ENCODE data around the gene CHPF. TPM values are rescaled to one million over a fixed set of nuclear protein-coding genes. Genes with fewer than 3 reads are reported as not detected.

The CHPF gene
- total RNA-seq, 2 experiments from 2014 or later: 6.5 to 7.1 TPM

DNA sequence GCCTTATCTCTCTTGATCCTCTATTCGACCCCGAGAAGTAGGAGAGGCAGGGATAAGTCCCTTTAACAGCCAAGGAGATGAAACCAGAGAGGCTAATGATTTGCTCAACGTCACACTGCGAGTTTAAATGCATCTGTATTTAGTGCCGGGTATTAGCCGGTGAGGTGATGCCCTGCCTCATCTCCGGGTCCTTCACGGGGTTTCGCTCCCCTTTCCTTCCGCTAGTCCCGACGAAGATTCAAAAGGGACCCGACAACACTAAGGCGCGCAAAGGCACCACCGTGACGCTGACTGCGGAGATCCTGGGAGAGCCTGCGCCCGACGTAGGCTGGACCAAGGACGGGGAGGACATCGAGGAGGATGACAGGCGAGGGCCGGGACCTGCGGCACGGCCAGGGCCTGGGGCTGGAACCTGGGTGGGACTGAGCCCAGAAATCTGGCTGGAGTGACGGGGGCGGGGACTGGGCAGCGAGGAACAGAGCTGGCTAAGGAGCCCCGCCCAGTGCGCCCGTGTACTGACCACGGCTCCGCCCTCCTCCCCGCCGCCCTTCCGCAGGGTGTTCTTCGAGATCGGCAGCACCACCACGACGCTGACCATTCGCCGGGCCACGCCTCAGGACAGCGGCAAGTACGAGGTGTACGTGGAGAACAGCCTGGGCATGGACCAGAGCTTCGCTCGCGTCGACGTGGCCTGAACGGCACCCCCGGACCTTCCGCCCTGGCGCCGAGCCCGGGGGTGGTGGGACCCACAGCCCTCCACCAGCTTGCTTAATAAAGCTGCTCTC, 45.9 kb downstream of the CHPF start:
- CTCF ChIA-PET: interaction anchor here (1.1 to 3.2 kb wide), 7 partner anchors 12 to 203 kb away, joined by 3 to 29 read pairs (median 8); partner anchors contain the start of gene DNPEP
- intact Hi-C loops (cut with DNase I, micrococcal nuclease): no loop called here
- Mint-ChIP-seq H3K36me3 (ENCODE audit: low read depth) (peaks cover 17% of the 10 kb centered on the region), H3K4me1 (ENCODE audit: low read depth) (peaks cover 37% of the 10 kb centered on the region), H3K9me3 (no peaks in the 10 kb centered on the region), H3K27me3 (peaks cover 57% of the 10 kb centered on the region), H3K27ac (no peak overlapping the region), H3K4me3 (peak overlapping the region; percentile 93)
- DNase-seq (peak in 4 of 14 experiments; percentile 19 to 65 (median 48)), ATAC-seq (ENCODE audit: poor library complexity) (no peak)
- Histone ChIP-seq H3K27ac (ENCODE audit: low read depth in 1 of 2, low read length in 2 of 2) (no peak overlapping the region), H3K27me3 (ENCODE audit: control insufficient read depth in 1 of 2, insufficient read depth in 2 of 2, low read length in 2 of 2) (peaks cover 47 to 50% of the 10 kb centered on the region in 2 experiments), H3K4me1 (ENCODE audit: insufficient read depth, low read length) (peaks cover 44% of the 10 kb centered on the region), H3K9me3 (ENCODE audit: control insufficient read depth in 1 of 2, insufficient read depth in 1 of 2, low read length in 2 of 2) (peaks cover 0 to 6% of the 10 kb centered on the region in 2 experiments), H3K4me3 (ENCODE audit: low read length) (peak overlapping the region; percentile 91), H3K36me3 (ENCODE audit: insufficient read depth, low read length) (peaks cover 6% of the 10 kb centered on the region)
- POLR2A ChIA-PET: interaction anchor here (0.6 to 2.2 kb wide), 9 partner anchors 12 to 248 kb away, joined by 3 to 15 read pairs (median 4); partner anchors contain the start of genes CHPF, DNPEP, SPEG and TMEM198
- TF ChIP-seq, protein P1, sequence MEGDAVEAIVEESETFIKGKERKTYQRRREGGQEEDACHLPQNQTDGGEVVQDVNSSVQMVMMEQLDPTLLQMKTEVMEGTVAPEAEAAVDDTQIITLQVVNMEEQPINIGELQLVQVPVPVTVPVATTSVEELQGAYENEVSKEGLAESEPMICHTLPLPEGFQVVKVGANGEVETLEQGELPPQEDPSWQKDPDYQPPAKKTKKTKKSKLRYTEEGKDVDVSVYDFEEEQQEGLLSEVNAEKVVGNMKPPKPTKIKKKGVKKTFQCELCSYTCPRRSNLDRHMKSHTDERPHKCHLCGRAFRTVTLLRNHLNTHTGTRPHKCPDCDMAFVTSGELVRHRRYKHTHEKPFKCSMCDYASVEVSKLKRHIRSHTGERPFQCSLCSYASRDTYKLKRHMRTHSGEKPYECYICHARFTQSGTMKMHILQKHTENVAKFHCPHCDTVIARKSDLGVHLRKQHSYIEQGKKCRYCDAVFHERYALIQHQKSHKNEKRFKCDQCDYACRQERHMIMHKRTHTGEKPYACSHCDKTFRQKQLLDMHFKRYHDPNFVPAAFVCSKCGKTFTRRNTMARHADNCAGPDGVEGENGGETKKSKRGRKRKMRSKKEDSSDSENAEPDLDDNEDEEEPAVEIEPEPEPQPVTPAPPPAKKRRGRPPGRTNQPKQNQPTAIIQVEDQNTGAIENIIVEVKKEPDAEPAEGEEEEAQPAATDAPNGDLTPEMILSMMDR (IDR thresholded peaks at IDR 0.05): no peak

DNA sequence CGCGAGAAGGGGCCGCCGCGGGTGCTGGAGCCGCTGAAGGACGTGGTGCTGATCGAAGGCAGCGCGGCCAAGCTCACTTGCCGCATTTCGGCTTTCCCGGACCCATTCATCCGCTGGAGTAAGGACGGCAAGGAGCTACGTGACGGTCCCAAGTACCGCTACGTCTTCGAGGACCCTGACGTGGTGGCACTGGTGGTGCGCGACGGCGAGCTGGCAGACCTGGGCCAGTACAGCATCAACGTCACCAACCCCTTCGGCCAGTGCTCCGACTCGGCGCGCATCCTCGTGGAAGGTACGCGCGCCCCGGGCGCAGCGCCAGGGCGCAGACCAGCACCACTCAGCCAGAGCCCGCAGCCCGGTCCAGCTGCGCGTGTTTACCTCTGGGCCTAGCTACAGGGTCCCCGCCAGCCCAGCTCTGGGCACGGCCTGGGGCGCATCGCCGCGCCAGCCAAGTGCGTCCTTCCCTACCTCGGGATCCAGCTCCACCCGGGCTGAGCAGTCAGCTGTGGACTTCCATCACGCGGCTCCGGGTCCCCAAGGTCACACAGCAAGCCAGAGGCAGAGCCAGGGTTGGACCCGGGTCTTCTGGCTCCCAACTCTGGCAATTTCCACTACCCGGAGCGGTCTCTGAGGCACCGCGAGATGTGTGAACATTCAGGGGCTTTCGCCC, 46.6 kb downstream of the CHPF start:
- POLR2A ChIA-PET: interaction anchor here (0.7 to 1.5 kb wide), 4 partner anchors 33 to 268 kb away, joined by 3 to 4 read pairs (median 3); partner anchors contain the start of genes ANKZF1, ATG9A and SPEG
- peaks cover 37% of the 10 kb centered on the region for H3K4me1 Mint-ChIP-seq (ENCODE audit: low read depth)
- CTCF ChIA-PET: interaction anchor here (1.0 to 3.2 kb wide), 5 partner anchors 13 to 202 kb away, joined by 3 to 29 read pairs (median 3); partner anchors contain the start of gene DNPEP
- peaks cover 13% of the 10 kb centered on the region for H3K36me3 Mint-ChIP-seq (ENCODE audit: low read depth)
- H3K27me3 Mint-ChIP-seq: peaks cover 62% of the 10 kb centered on the region
- TF ChIP-seq, protein P1 (IDR thresholded peaks at IDR 0.05): no peak
- Histone ChIP-seq H3K4me1 (ENCODE audit: insufficient read depth, low read length) (peaks cover 44% of the 10 kb centered on the region), H3K9me3 (ENCODE audit: control insufficient read depth in 1 of 2, insufficient read depth in 1 of 2, low read length in 2 of 2) (peaks cover 0 to 11% of the 10 kb centered on the region in 2 experiments), H3K4me3 (ENCODE audit: low read length) (peak overlapping the region; percentile 91), H3K27me3 (ENCODE audit: control insufficient read depth in 1 of 2, insufficient read depth in 2 of 2, low read length in 2 of 2) (peaks cover 53 to 56% of the 10 kb centered on the region in 2 experiments), H3K27ac (ENCODE audit: low read depth in 1 of 2, low read length in 2 of 2) (no peak overlapping the region), H3K36me3 (ENCODE audit: insufficient read depth, low read length) (no peaks in the 10 kb centered on the region)
- ATAC-seq (ENCODE audit: poor library complexity): no peak
- H3K4me3 Mint-ChIP-seq: peak overlapping the region; percentile 93
- no peaks in the 10 kb centered on the region for H3K9me3 Mint-ChIP-seq
- no peak overlapping the region for H3K27ac Mint-ChIP-seq
- intact Hi-C loops (cut with DNase I, micrococcal nuclease): no loop called here
- DNase-seq: peak in 2 of 14 experiments; percentile 33 to 35

DNA sequence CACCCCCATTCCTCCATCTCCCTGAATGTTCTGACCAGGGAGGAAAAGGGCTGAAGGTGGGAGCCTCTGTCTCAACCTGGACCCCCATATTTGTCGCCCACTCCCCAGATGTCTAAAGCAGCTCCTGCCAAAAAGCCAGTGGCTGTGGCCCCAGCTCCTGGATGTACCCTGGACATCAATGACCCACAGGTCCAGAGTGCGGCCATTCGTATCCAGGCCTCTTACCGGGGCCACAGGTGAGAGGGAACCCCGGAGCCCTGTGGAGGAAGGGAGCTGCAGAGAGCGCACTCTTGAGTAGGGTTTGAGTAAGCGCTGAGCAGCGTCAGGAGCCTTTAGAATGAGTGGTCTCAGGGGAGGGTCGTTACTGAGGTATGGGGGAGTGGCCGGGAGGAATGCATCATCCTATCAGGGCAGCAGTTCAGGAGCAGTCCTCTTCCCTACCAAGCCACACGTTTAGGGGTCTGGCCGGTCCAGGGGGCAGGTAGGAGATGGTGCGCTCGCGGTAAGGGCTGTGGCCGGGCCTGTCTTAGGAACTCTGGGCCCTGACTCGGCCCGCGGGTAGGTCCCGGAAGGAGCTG, 47.3 kb downstream of the CHPF start:
- Histone ChIP-seq H3K27me3 (ENCODE audit: control insufficient read depth in 1 of 2, insufficient read depth in 2 of 2, low read length in 2 of 2) (peaks cover 56 to 58% of the 10 kb centered on the region in 2 experiments), H3K9me3 (ENCODE audit: control insufficient read depth in 1 of 2, insufficient read depth in 1 of 2, low read length in 2 of 2) (peaks cover 0 to 11% of the 10 kb centered on the region in 2 experiments), H3K4me1 (ENCODE audit: insufficient read depth, low read length) (peaks cover 44% of the 10 kb centered on the region), H3K36me3 (ENCODE audit: insufficient read depth, low read length) (no peaks in the 10 kb centered on the region), H3K4me3 (ENCODE audit: low read length) (no peak overlapping the region), H3K27ac (ENCODE audit: low read depth in 1 of 2, low read length in 2 of 2) (no peak overlapping the region)
- H3K27me3 Mint-ChIP-seq: peaks cover 66% of the 10 kb centered on the region
- intact Hi-C loops (cut with DNase I, micrococcal nuclease): no loop called here
- ChIA-PET POLR2A (interaction anchor here (0.7 to 1.1 kb wide), 4 partner anchors 12 to 267 kb away, joined by 3 read pairs; partner anchors contain the start of genes ANKZF1 and ATG9A), CTCF (interaction anchor here (1.0 to 3.2 kb wide), 5 partner anchors 13 to 201 kb away, joined by 3 to 29 read pairs (median 3); partner anchors contain the start of gene DNPEP)
- H3K27ac Mint-ChIP-seq: no peak overlapping the region
- peak overlapping the region; percentile 72 for H3K4me3 Mint-ChIP-seq
- TF ChIP-seq, protein P1 (IDR thresholded peaks at IDR 0.05): no peak
- ATAC-seq (ENCODE audit: poor library complexity) (no peak), DNase-seq (no peak)
- H3K9me3 Mint-ChIP-seq: no peaks in the 10 kb centered on the region
- H3K36me3 Mint-ChIP-seq (ENCODE audit: low read depth): peaks cover 13% of the 10 kb centered on the region
- H3K4me1 Mint-ChIP-seq (ENCODE audit: low read depth): peaks cover 37% of the 10 kb centered on the region

Measured in CD4-positive, alpha-beta T cell (primary cell).